Ramos (cell line): ENCODE measurements around the gene IL15RA.

Experiments used
- in situ Hi-C: fragments of 300-500 bp; cut with MboI; formaldehyde crosslinking; loops from one replicate; pipeline ENCODE4 v1.14.3; 2022; ENCODE audit warnings: low sequenced_read_pairs; ENCODE audit not compliant: unreplicated experiment

Gene IL15RA

DNA sequence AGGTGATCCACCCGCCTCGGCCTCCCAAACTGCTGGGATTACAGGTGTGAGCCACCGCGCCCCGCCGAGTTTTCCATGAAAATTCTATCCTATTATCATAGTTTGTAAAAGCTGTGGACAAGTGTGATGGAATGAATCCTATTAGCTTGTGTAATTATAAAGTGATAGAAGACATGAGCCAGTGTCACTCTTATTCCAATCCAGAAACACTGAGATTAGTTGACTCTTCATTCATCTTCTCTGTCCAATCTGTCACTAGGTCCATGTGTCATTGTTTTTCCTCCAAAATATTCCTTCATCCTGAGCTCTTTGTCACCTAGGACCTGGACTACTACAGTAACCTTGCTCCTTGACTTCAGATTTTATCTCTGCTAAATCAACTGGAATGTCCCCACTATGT lies 73.8 kb downstream of the IL15RA start:
- in situ Hi-C loops: no loop called here

DNA sequence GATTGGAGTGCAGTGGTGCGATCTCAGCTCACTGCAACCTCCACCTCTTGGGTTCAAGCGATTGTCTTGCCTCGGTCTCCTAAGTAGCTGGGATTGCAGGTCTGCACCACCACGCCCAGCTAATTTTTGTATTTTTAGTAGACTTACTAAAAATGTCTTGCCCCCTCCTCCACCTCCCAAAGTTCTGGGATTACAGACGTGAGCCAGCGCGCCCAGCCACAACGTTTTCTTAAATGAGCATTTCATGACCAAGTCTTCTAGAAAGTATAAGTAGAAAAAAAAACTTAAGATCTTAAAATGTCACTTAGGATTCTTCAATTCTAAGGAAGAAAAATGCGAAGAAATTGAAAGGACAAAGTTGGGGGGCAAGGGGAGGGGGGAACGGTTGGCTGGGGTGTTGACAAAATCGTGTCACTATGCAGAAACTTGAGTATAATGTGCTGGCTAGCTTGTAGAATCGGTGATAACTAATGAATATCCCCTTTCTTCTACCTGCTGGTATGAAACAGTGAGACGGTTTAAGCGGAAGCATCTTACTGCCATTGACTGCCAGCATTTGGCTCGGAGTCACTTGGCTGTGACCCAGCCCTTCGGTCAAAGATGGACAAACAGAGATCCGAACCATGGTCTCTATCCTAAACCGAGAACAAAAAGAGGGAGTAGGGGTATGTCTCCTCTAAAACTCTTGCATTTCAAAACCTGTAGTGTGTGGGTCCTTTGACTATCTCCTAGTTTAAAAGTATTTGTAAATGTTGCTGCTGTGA lies 74.7 kb downstream of the IL15RA start:
- in situ Hi-C loops: no loop called here
